MCF 10A (cell line): ENCODE data around the gene ANP32B. TPM values are rescaled to one million over a fixed set of nuclear protein-coding genes. Genes with fewer than 3 reads are reported as not detected.
A peak's percentile ranks its signal among the peaks of the same experiment; 100 is the strongest.
"Not testable (repeated sequence)": the region's sequence is repeated elsewhere in the genome, so short reads cannot be mapped to it uniquely, and the experiment has no call there.

Experiments
- BruUV-seq: library from RNA; stranded (reverse); fragments of 400-500 nt; replicated peaks from 2 replicates; lab custom pipeline; 2021; lab: Mats Ljungman, UMichigan
- CTCF ChIA-PET: fragments of 300-600 bp; sonication (Branson Sonifier 250); formaldehyde crosslinking; extraction: SDS; loops from one replicate; lab custom pipeline; 2021; ENCODE audit warnings: antibody characterized with exemption, inconsistent platforms; lab: Yijun Ruan, JAX
- POLR2A ChIA-PET: fragments of 300-600, 350-650 bp; sonication (Branson Sonifier 250); formaldehyde crosslinking; extraction: SDS; loops from one replicate; lab custom pipeline; 2020; ENCODE audit warnings: antibody characterized with exemption, inconsistent platforms; lab: Yijun Ruan, JAX
- DNase-seq: peaks from one replicate; pipeline ENCODE4 v3.0.0-alpha.2; 2018; ENCODE audit not compliant: unreplicated experiment
- H3K27ac Mint-ChIP-seq: one replicate; pipeline ENCODE4 v1.8.0; 2022; ENCODE audit warnings: mild to moderate bottlenecking, low read depth, mixed read lengths; ENCODE audit not compliant: unreplicated experiment
- H3K27me3 Mint-ChIP-seq: one replicate; pipeline ENCODE4 v1.8.0; 2022; ENCODE audit warnings: mixed read lengths; ENCODE audit not compliant: insufficient read depth, unreplicated experiment
- H3K36me3 Mint-ChIP-seq: one replicate; pipeline ENCODE4 v1.8.0; 2022; ENCODE audit warnings: mild to moderate bottlenecking, moderate library complexity, mixed read lengths; ENCODE audit not compliant: insufficient read depth, unreplicated experiment
- H3K4me1 Mint-ChIP-seq: one replicate; pipeline ENCODE4 v1.8.0; 2022; ENCODE audit warnings: mixed read lengths; ENCODE audit not compliant: insufficient read depth, unreplicated experiment
- H3K4me3 Mint-ChIP-seq: one replicate; pipeline ENCODE4 v1.8.0; 2022; ENCODE audit warnings: mild to moderate bottlenecking, moderate library complexity, mixed read lengths; ENCODE audit not compliant: unreplicated experiment
- H3K9me3 Mint-ChIP-seq: one replicate; pipeline ENCODE4 v1.8.0; 2022; ENCODE audit warnings: mixed read lengths; ENCODE audit not compliant: unreplicated experiment
- CTCF ChIP-seq: fragments of 200-600 bp; IDR thresholded peaks from one replicate; pipeline ENCODE4 v1.8.0; 2022; ENCODE audit warnings: antibody characterized with exemption, mild to moderate bottlenecking; ENCODE audit not compliant: unreplicated experiment
- intact Hi-C: fragments of 100-400 bp; cut with micrococcal nuclease; formaldehyde crosslinking; loops from 2 replicates; pipeline ENCODE4 v1.14.1; 2022
- total RNA-seq: library from RNA; stranded (reverse); gene quantifications from 2 replicates; pipeline ENCODE4 v1.2.3, GENCODE V29; 2022

Gene ANP32B
- total RNA-seq, 1 experiment from 2014 or later, result 245 TPM

DNA sequence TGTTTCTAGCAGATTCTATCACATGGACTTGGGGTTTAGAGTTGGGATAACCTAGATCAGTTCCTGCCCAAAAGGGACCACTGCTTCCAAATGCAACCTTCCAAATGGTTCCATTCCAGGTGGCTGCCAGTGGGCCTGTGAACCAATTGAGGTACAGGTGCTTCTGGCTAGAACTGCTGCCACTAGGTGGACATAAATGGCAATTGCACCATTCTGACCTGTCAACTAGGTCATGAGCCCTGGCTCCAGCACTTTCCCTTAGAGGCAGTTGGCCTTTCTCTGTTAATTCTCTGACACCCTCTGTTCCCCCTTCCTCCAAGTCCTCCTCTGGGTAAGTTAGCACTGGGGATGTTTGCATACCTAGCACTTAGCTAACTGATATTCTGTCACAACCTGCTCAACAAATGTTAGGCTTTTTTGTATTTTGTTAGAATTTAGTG, 28.6 kb upstream of the ANP32B start:
- Mint-ChIP-seq H3K9me3 (peaks cover 8% of the 10 kb centered on the region), H3K27me3 (peaks cover 13% of the 10 kb centered on the region), H3K4me1 (no peaks in the 10 kb centered on the region), H3K4me3 (no peak overlapping the region), H3K27ac (no peak overlapping the region), H3K36me3 (no peaks in the 10 kb centered on the region)
- TF ChIP-seq CTCF, result peak; percentile 69
- no TSS peak for BruUV-seq
- intact Hi-C loops, result loop anchor here (1.0 kb wide), 2 partner anchors 31 to 244 kb away; no protein-coding TSS in a partner anchor
- peak; percentile 64 for DNase-seq
- ChIA-PET POLR2A (interaction anchor here (1.0 kb wide), 1 partner anchor 31 kb away, joined by 3 read pairs; no protein-coding TSS in a partner anchor), CTCF (interaction anchor here (0.6 to 3.5 kb wide), 15 partner anchors 8 to 1134 kb away, joined by 3 to 19 read pairs (median 3); partner anchors contain the start of genes HEMGN and TRMO)

DNA sequence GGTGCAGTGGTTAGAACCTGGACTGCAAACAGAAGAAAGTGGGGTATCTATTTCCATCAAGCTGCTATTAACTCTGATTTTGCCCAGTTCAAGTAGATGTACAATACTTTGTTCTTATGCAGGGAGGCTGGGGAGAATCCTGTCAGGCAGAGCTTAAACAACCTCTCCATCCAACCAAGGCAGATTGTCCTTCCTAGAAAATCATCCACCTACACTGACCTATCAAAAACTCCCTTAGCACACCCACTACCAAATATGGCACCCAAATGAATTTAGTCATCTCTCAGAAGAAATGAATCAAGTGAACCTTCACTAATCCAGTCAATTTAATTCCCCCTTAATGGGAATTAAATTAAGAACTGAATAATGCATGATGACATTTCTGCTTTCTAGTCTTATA, 26.8 kb upstream of the ANP32B start:
- H3K36me3 Mint-ChIP-seq, result no peaks in the 10 kb centered on the region
- no peaks in the 10 kb centered on the region for H3K27me3 Mint-ChIP-seq

DNA sequence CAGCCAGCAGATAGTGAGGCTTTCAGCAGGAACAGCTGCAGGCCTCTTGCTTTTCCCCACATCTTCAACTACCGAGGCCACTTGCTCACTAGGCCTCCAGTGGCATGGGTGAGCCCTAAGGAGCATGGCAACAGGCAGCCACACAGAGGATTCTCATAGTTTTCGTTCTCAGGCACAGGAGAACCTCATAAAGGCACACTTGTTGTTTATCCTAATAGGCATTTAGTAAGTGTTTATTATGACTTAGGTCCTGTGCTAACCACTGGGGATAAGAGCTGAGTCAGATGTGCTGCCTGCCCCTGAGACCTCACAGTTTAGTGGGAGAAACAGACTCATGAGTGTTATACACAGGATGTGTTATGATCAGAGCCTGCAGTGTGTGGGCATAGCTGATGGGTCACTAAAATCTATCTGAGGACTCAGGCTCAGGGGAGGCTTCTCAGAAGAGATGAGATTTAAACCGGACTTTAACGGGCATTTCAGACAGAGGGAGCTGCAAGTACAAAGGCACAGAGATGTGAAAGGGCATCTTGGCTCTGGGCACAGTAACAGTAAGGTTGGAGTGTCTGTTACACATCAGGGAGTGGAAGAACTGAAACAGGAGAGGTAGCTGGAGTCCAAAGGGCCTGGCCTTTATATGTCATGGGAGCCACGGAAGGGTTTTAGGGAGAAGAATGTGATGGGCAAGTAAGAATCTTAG, 24.2 kb upstream of the ANP32B start:
- H3K4me1 Mint-ChIP-seq, result no peaks in the 10 kb centered on the region
- CTCF ChIA-PET, result interaction anchor here (0.5 to 1.5 kb wide), 7 partner anchors 8 to 235 kb away, joined by 3 to 7 read pairs (median 3); no protein-coding TSS in a partner anchor
- TF ChIP-seq CTCF, result no peak
- no peak overlapping the region for H3K4me3 Mint-ChIP-seq
- POLR2A ChIA-PET, result interaction anchor here (1.5 kb wide), 1 partner anchor 21 kb away, joined by 3 read pairs; no protein-coding TSS in a partner anchor
- BruUV-seq, result no TSS peak
- intact Hi-C loops, result no loop called here
- H3K9me3 Mint-ChIP-seq, result no peaks in the 10 kb centered on the region
- no peak for DNase-seq
- H3K27ac Mint-ChIP-seq, result no peak overlapping the region
- no peaks in the 10 kb centered on the region for H3K36me3 Mint-ChIP-seq
- H3K27me3 Mint-ChIP-seq, result peaks cover 8% of the 10 kb centered on the region

More for the DNA sequence above, 26.8 kb upstream of the ANP32B start:
- no peak for TF ChIP-seq CTCF
- no TSS peak for BruUV-seq
- DNase-seq, result no peak
- Mint-ChIP-seq H3K9me3 (no peaks in the 10 kb centered on the region), H3K4me3 (no peak overlapping the region), H3K27ac (no peak overlapping the region), H3K4me1 (no peaks in the 10 kb centered on the region)
- CTCF ChIA-PET, result interaction anchor here (0.6 to 1.2 kb wide), 4 partner anchors 28 to 439 kb away, joined by 3 to 9 read pairs (median 3); no protein-coding TSS in a partner anchor
- intact Hi-C loops, result no loop called here
- POLR2A ChIA-PET, result interaction anchor here (0.7 kb wide), 1 partner anchor 80 kb away, joined by 3 read pairs; no protein-coding TSS in a partner anchor

- ChIA-PET CTCF (interaction anchor here (0.6 to 1.2 kb wide), 5 partner anchors 21 to 306 kb away, joined by 3 to 7 read pairs (median 3); no protein-coding TSS in a partner anchor), POLR2A (interaction anchor here (1.5 kb wide), 1 partner anchor 21 kb away, joined by 3 read pairs; no protein-coding TSS in a partner anchor)
- intact Hi-C loops, result no loop called here
- no peak for TF ChIP-seq CTCF
- Mint-ChIP-seq H3K4me3 (no peak overlapping the region), H3K4me1 (no peaks in the 10 kb centered on the region), H3K36me3 (no peaks in the 10 kb centered on the region), H3K27me3 (peaks cover 14% of the 10 kb centered on the region), H3K9me3 (no peaks in the 10 kb centered on the region), H3K27ac (no peak overlapping the region)
- DNase-seq, result no peak
- BruUV-seq, result no TSS peak
Measured at GRCh38 chr9:97959585-97959984, 23.6 kb upstream of the ANP32B start.

GRCh38 chr9:97960678-97961328, 22.3 kb upstream of the ANP32B start:
- DNase-seq, H3K9me3 Mint-ChIP-seq: not testable (repeated sequence)
- POLR2A ChIA-PET, result interaction anchor here (1.5 kb wide), 1 partner anchor 20 kb away, joined by 3 read pairs; no protein-coding TSS in a partner anchor

More at GRCh38 chr9:97960678-97961328, 22.3 kb upstream of the ANP32B start:
- BruUV-seq, H3K4me3 Mint-ChIP-seq, H3K27ac Mint-ChIP-seq, H3K36me3 Mint-ChIP-seq, H3K4me1 Mint-ChIP-seq, intact Hi-C loops: not testable (repeated sequence)
- CTCF ChIA-PET, result interaction anchor here (0.5 to 3.1 kb wide), 5 partner anchors 7 to 838 kb away, joined by 3 to 14 read pairs (median 5); no protein-coding TSS in a partner anchor
- peaks cover 17% of the 10 kb centered on the region for H3K27me3 Mint-ChIP-seq
